GM12873 (cell line): ENCODE data around the gene IRGQ.

Experiments
- CTCF ChIP-seq: IDR thresholded peaks from 2 replicates; pipeline ENCODE4 v1.5.1; 2012; ENCODE audit warnings: low read depth, mild to moderate bottlenecking, moderate library complexity, low read length, control low read depth; ENCODE audit not compliant: insufficient read depth; ENCODE audit errors: missing control alignments

IRGQ gene

DNA sequence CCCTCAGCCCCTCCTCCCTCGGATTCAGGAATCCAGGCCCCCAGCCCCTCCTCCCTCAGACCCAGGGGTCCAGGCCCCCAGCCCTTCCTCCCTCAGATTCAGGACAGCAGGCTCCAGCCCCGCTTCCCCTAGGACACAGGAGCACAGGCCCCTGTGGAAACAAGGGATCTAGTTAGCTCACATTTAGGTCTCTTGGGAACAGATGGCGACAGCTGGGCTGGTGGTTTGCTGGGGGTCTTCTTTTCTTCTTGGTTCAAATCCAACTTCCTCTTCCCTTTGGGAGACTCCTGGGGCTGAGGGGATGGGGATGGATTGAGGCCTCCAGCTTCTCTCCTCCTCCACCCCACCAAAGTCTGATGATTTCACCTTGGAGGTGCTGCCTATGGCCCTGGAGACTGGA lies 43.3 kb downstream of the IRGQ start:
- TF ChIP-seq CTCF, result no peak

- no peak for TF ChIP-seq CTCF
Measured at GRCh38 chr19:43552198-43552450, 43.8 kb downstream of the IRGQ start.

DNA sequence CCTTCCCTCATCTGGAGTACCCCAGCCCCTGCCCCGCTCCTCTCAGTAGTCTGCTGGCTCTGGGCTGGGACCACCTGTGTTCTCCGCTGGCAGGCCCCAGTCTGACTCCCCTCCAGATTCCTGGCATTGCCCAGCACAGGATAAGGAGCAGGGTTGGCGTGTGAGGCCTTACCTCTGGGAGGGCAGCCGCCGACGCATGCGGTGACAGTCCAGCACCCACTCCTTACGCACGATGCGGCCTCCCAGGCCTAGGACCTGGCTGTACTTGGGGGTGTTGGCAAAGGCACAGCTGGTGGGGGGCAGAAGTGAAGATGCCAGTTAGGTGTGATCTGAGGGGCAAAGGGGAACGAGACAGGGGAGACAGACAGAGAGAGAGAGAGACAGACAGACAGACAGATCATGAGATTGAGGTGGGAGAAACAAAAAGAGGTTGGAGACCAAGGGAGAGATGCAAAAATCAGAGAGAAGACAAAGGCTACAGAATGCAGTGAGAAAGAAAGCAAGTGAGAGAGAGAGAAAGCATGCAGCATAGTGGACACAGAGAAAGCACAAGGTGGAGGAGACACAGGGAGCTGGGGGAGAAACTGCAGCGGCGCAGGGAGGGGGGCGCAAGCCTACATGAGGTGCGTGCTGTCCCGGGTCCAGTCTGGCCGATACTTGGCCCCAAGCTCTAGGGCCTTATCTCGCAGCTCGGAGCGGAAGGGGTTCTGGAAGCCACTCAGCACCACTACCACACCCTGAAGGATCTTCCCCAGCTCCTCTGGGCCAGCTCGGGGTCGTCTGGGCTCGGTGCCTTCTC lies 44.3 kb downstream of the IRGQ start:
- no peak for TF ChIP-seq CTCF

- TF ChIP-seq CTCF, result no peak
Measured at GRCh38 chr19:43548706-43549105, 47.2 kb downstream of the IRGQ start.

- no peak for TF ChIP-seq CTCF
Measured at GRCh38 chr19:43546581-43546980, 49.4 kb downstream of the IRGQ start.

DNA sequence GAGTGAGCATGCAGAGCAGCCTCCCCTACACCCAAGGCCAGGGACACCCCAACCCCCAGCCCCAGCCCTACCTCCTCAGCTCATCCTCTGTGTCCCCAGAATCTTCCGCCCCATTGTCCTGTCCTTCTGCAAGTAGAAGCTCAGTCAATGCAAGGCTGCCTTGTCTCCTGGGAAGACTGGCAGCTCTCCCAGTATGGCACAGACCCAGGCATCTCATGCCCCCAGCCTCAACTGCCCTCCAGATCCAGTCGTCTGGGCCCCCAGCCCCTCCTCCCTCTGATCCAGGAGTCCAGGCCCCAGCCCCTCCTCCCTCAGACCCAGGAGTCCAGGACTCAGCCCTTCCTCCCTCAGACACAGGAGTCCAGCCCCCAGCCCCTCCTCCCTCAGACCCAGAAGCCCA lies 50.0 kb downstream of the IRGQ start:
- TF ChIP-seq CTCF, result no peak

- TF ChIP-seq CTCF, result no peak
Measured at GRCh38 chr19:43545276-43545675, 50.7 kb downstream of the IRGQ start.
